HepG2 (cell line): ENCODE results near the gene PTGIS. TPM values are rescaled to one million over a fixed set of nuclear protein-coding genes. Genes with fewer than 3 reads are reported as not detected.

ENCODE experiments used
- ATAC-seq: fragments of 200-7000 bp; cut with Tn5 transposase; 3 replicates; pipeline ENCODE4 v1.9.1; 2020; ENCODE audit warnings: mild to moderate bottlenecking, moderate library complexity
- BruUV-seq: library from RNA; stranded (reverse); fragments of 400-500 nt; replicated peaks from 2 replicates; lab custom pipeline; 2021; lab: Mats Ljungman, UMichigan
- CTCF ChIA-PET: fragments of 300-600 bp; formaldehyde crosslinking; extraction: SDS; loops from one replicate; lab custom pipeline; 2021; ENCODE audit warnings: low total read pairs, inconsistent platforms, low intra/inter-chr PET ratio; lab: Yijun Ruan, JAX
- POLR2A ChIA-PET: fragments of 350-600 bp; sonication (Branson Sonifier 250); formaldehyde crosslinking; loops from one replicate; lab custom pipeline; 2020; ENCODE audit warnings: antibody characterized with exemption, inconsistent platforms; lab: Yijun Ruan, JAX
- DNase-seq: peaks from one replicate; pipeline ENCODE4 v3.0.0-alpha.2; 2015; ENCODE audit warnings: low spot score
- FAIRE-seq: peaks from 3 replicates; lab custom pipeline; 2011; peaks lifted over from hg19 to GRCh38; lab: Jason Lieb, UNC
- H2AFZ ChIP-seq: one replicate; pipeline ENCODE4 v1.6.1; 2011; ENCODE audit warnings: low read length, inconsistent platforms
- H3K27ac ChIP-seq: fragments of 300-600 bp; 3 replicates; pipeline ENCODE4 v1.8.0; 2011; ENCODE audit warnings: mixed run types, mild to moderate bottlenecking, mixed read lengths, low read length, inconsistent platforms; ENCODE audit not compliant: insufficient read depth; ENCODE audit errors: extremely low read length
- H3K27me3 ChIP-seq, 2 experiments: fragments of 200-600 bp in 1 of 2; 2 replicates in 1 of 2; 3 replicates in 1 of 2; pipeline versions ENCODE4 v1.6.0 to v1.8.0; 2011; ENCODE audit warnings: low read length in 2 of 2, mild to moderate bottlenecking in 2 of 2, moderate library complexity in 2 of 2, inconsistent platforms in 1 of 2; ENCODE audit not compliant: insufficient read depth in 2 of 2, control insufficient read depth in 1 of 2
- H3K36me3 ChIP-seq, 2 experiments: fragments of 200-600 bp in 1 of 2; replicated peaks in 1 of 2; 2 replicates in 1 of 2; 3 replicates in 1 of 2; pipeline versions ENCODE4 v1.5.1 to v1.8.0; 2011; ENCODE audit warnings: low read length in 2 of 2, inconsistent platforms in 1 of 2; ENCODE audit not compliant: insufficient read depth in 2 of 2, control insufficient read depth in 1 of 2
- H3K4me1 ChIP-seq: 2 replicates; pipeline ENCODE4 v1.5.1; 2012; ENCODE audit warnings: low read length, inconsistent platforms; ENCODE audit not compliant: insufficient read depth
- H3K4me2 ChIP-seq: 2 replicates; pipeline ENCODE4 v1.6.0; 2011; ENCODE audit warnings: low read depth, low read length, inconsistent platforms
- H3K4me3 ChIP-seq, 3 experiments: fragments of 200-600 bp in 1 of 3; sonication (generic), shearing (Covaris generic) in 1 of 3; replicated peaks in 1 of 3; 2 replicates each; pipeline ENCODE4 v1.5.1; 2011 to 2016; ENCODE audit warnings: low read length in 3 of 3, inconsistent platforms in 2 of 3, low read depth in 2 of 3, mild to moderate bottlenecking in 2 of 3, control low read depth in 1 of 3, mixed read lengths in 1 of 3; ENCODE audit not compliant: insufficient read depth in 1 of 3
- H3K79me2 ChIP-seq: one replicate; pipeline ENCODE4 v1.6.1; 2011; ENCODE audit warnings: low read length, inconsistent platforms; ENCODE audit not compliant: insufficient read depth
- H3K9ac ChIP-seq: 2 replicates; pipeline ENCODE4 v1.6.0; 2011; ENCODE audit warnings: mild to moderate bottlenecking, low read depth, low read length, inconsistent platforms; ENCODE audit not compliant: insufficient read depth
- H3K9me3 ChIP-seq: 2 replicates; pipeline ENCODE4 v1.5.1; 2012; ENCODE audit warnings: mild to moderate bottlenecking, low read length
- H4K20me1 ChIP-seq: 2 replicates; pipeline ENCODE4 v1.6.0; 2011; ENCODE audit warnings: inconsistent platforms, mild to moderate bottlenecking, low read length, moderate library complexity; ENCODE audit not compliant: insufficient read depth
- AGO2 ChIP-seq: fragments of 200-400 bp; formaldehyde crosslinking; optimal IDR thresholded peaks from 2 replicates; pipeline ENCODE3; 2017; ENCODE audit warnings: mild to moderate bottlenecking, low read depth, low read length, moderate library complexity
- ATF7 ChIP-seq, 2 experiments: fragments of 450-650 bp in 1 of 2; sonication (generic) in 1 of 2; formaldehyde crosslinking in 1 of 2; IDR thresholded peaks; 2 replicates each; pipeline versions ENCODE4 v1.4.0 to v1.6.1; 2016 to 2020; ENCODE audit warnings: antibody characterized with exemption in 1 of 2, mild to moderate bottlenecking in 1 of 2, missing genetic modification reagents in 1 of 2
- CREB1 ChIP-seq, 2 experiments: fragments of 450-650 bp in 1 of 2; IDR thresholded peaks; 2 replicates each; pipeline ENCODE4 v1.6.1; 2016 to 2017; ENCODE audit warnings: control low read depth in 1 of 2, mild to moderate bottlenecking in 1 of 2, missing compliant biosample characterization in 1 of 2, missing genetic modification characterization in 1 of 2
- DNMT3B ChIP-seq: conservative IDR thresholded peaks from 2 replicates; pipeline ENCODE4 v1.6.1; 2016; ENCODE audit warnings: missing biosample characterization, control low read depth
- HHEX ChIP-seq: IDR thresholded peaks from 2 replicates; pipeline ENCODE4 v1.6.1; 2016; ENCODE audit warnings: control low read depth
- JUN ChIP-seq: sonication (generic); formaldehyde crosslinking; IDR thresholded peaks from 2 replicates; pipeline ENCODE4 v1.4.0; 2020; ENCODE audit warnings: mild to moderate bottlenecking, missing genetic modification reagents
- MAX ChIP-seq: IDR thresholded peaks from 2 replicates; pipeline ENCODE4 v1.6.1; 2012; ENCODE audit warnings: inconsistent platforms
- MIER3 ChIP-seq: IDR thresholded peaks from 2 replicates; pipeline ENCODE4 v1.6.1; 2016; ENCODE audit warnings: missing compliant biosample characterization, borderline replicate concordance
- RELA ChIP-seq: sonication (generic); formaldehyde crosslinking; IDR thresholded peaks from 2 replicates; pipeline ENCODE4 v1.4.0; 2020; ENCODE audit warnings: missing genetic modification reagents
- TBL1XR1 ChIP-seq: fragments of 150-350 bp; IDR thresholded peaks from 2 replicates; pipeline ENCODE4 v1.6.1; 2014; ENCODE audit warnings: borderline replicate concordance, low read length; ENCODE audit not compliant: partially characterized antibody
- ZBTB33 ChIP-seq: sonication (generic); formaldehyde crosslinking; IDR thresholded peaks from 2 replicates; pipeline ENCODE4 v1.4.0; 2020; ENCODE audit warnings: missing genetic modification reagents
- ZNF10 ChIP-seq: sonication (generic); formaldehyde crosslinking; IDR thresholded peaks from 2 replicates; pipeline ENCODE4 v1.4.0; 2020; ENCODE audit warnings: mild to moderate bottlenecking, low read depth, missing genetic modification reagents, borderline replicate concordance
- ZNF281 ChIP-seq: sonication (generic); formaldehyde crosslinking; IDR thresholded peaks from 2 replicates; pipeline ENCODE4 v1.4.0; 2020; ENCODE audit warnings: missing genetic modification reagents, borderline replicate concordance
- ZNF577 ChIP-seq: sonication (generic); formaldehyde crosslinking; IDR thresholded peaks from 2 replicates; pipeline ENCODE4 v1.4.0; 2020; ENCODE audit warnings: mild to moderate bottlenecking, low read depth, missing genetic modification reagents, borderline replicate concordance
- ZNF678 ChIP-seq: sonication (generic); formaldehyde crosslinking; IDR thresholded peaks from 2 replicates; pipeline ENCODE4 v1.4.0; 2020; ENCODE audit warnings: mild to moderate bottlenecking, missing genetic modification reagents
- ZNF878 ChIP-seq: sonication (generic); formaldehyde crosslinking; IDR thresholded peaks from 2 replicates; pipeline ENCODE4 v1.8.1; 2023; ENCODE audit warnings: mild to moderate bottlenecking, missing genetic modification reagents, moderate library complexity
- WGBS: methylation state at CpG from one replicate; pipeline ENCODE4 v1.1.6; 2017; ENCODE audit warnings: low lambda C conversion rate; 5-methylcytosine and 5-hydroxymethylcytosine counted together
- in situ Hi-C: cut with HindIII; loops from 2 replicates; pipeline ENCODE4 v1.10.0; 2017; ENCODE audit warnings: low pct_unique_long_range_greater_than_20kb; ENCODE audit not compliant: extremely low pct_ligation_motif_present
- intact Hi-C: fragments of 100-400 bp; cut with micrococcal nuclease; formaldehyde crosslinking; loops from one replicate; pipeline ENCODE4 v1.10.0; 2022; ENCODE audit not compliant: unreplicated experiment
- polyA plus RNA-seq, 8 experiments: library from polyadenylated mRNA; depleted of rRNA in 3 of 8; stranded (reverse) in 7 of 8; unstranded in 1 of 8; fragments of >200 nt; fragmentation: Illumina TruSeq in 4 of 8; extraction: Trizol in 4 of 8; gene quantifications; 2 replicates each; pipeline versions ENCODE4 v1.2.1 to v1.2.3, GENCODE V29; 2011 to 2016; ENCODE audit warnings: low read depth in 4 of 8, missing spikeins in 1 of 8, mixed read lengths in 1 of 8; ENCODE audit not compliant: insufficient read depth in 1 of 8
- total RNA-seq, 5 experiments: library from RNA; depleted of rRNA; stranded (reverse); fragments of >200 nt; fragmentation: Illumina TruSeq; extraction: Trizol; gene quantifications; 2 replicates each; pipeline ENCODE4 v1.2.3, GENCODE V29; 2016; ENCODE audit warnings: low read depth in 1 of 5
- TF ChIP-seq, protein P1 (sequence below): sonication (generic); formaldehyde crosslinking; IDR thresholded peaks from 2 replicates; pipeline ENCODE4 v1.4.0; 2020; ENCODE audit warnings: mild to moderate bottlenecking, missing genetic modification reagents

PTGIS gene
- total and polyA plus RNA-seq, 2 of the 13 experiments (the other 11 are each of a cell fraction or from before 2014, with no cell fraction given), result not detected

DNA sequence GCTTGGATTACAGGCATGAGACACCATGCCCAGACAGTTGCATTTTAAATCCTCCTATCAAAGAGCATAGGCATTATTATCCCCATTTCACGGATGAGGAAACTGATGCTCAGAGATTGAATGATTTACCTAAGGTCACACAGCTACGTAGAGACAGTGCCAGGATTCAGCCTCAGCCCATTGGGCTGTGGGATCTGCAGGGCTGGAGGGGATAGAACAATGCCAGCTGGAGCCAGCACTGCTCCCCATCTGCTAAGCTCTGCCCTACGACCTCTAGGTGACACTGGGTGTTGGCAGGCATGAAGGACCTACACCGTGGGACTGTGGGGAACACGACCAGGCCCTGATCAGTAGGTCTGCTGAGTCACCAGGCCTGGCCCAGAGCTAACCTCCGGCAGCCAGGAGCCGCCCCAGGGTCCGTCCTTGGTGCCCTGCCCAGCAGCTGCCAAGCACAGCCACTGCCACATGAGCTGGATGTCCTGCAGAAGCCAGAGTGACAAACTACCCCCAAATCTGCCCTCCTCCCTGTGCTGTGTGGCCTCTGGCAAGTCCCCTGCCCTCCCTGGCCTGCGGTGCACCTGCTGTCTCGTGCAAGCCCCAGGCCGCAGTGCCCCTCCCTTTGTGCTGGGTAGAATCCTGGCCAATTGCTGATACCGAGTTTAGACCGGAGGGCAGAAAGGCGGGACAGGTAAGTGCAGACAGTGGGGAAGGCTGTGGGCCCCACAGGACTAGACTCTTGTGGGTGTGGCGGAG lies 47.6 kb upstream of the PTGIS start:
- Histone ChIP-seq H3K9me3 (no peaks in the 10 kb centered on the region), H3K4me1 (peaks cover 68% of the 10 kb centered on the region), H3K9ac (peak overlapping the region; percentile 42), H3K4me2 (peak overlapping the region; percentile 87), H3K36me3 (no peaks in the 10 kb centered on the region), H3K27ac (no peak overlapping the region), H3K27me3 (no peaks in the 10 kb centered on the region; a peak in 1 of 5 replicates), H4K20me1 (no peaks in the 10 kb centered on the region), H3K4me3 (peak overlapping the region; percentile 17 to 66 (median 26)), H3K79me2 (no peaks in the 10 kb centered on the region), H2AFZ (peak overlapping the region; percentile 21)
- DNase-seq (peak; percentile 62), ATAC-seq (peak; percentile 54), FAIRE-seq (no peak)
- intact Hi-C loops, result no loop called here
- in situ Hi-C loops, result no loop called here
- no TSS peak for BruUV-seq
- ChIA-PET POLR2A (interaction anchor here (0.9 to 2.3 kb wide), 7 partner anchors 10 to 197 kb away, joined by 3 to 10 read pairs (median 4); partner anchors contain the start of gene SLC9A8), CTCF (interaction anchor here (1.0 to 1.2 kb wide), 2 partner anchors 59 to 231 kb away, joined by 3 read pairs; no protein-coding TSS in a partner anchor)
- 10% methylated on average over 14 of the region's 15 CpGs for WGBS
- TF ChIP-seq DNMT3B (CRISPR knock-in tag) (no peak; the same call in 1 of the 2 replicates), ZNF678 (CRISPR knock-in tag) (no peak; the same call in 1 of the 2 replicates), MAX (no peak; the same call in 1 of the 2 replicates), AGO2 (no peak), ZBTB33 (CRISPR knock-in tag) (no peak; the same call in 1 of the 2 replicates), RELA (CRISPR knock-in tag) (no peak), ZNF577 (no peak), TBL1XR1 (no peak), JUN (CRISPR knock-in tag) (no peak), ATF7 (IDR thresholded peaks at IDR 0.05) (no peak), ATF7 (CRISPR knock-in tag; IDR thresholded peaks at IDR 0.05) (no peak), MIER3 (CRISPR knock-in tag) (no peak), HHEX (0 out of 2 replicates have a peak, but pooled peaks have one; percentile 5), ZNF281 (CRISPR knock-in tag) (no peak), ZNF10 (CRISPR knock-in tag) (no peak), ZNF878 (CRISPR knock-in tag) (no peak), CREB1 (IDR thresholded peaks at IDR 0.05) (no peak), CREB1 (CRISPR knock-in tag; IDR thresholded peaks at IDR 0.05) (no peak)
- TF ChIP-seq, protein P1, sequence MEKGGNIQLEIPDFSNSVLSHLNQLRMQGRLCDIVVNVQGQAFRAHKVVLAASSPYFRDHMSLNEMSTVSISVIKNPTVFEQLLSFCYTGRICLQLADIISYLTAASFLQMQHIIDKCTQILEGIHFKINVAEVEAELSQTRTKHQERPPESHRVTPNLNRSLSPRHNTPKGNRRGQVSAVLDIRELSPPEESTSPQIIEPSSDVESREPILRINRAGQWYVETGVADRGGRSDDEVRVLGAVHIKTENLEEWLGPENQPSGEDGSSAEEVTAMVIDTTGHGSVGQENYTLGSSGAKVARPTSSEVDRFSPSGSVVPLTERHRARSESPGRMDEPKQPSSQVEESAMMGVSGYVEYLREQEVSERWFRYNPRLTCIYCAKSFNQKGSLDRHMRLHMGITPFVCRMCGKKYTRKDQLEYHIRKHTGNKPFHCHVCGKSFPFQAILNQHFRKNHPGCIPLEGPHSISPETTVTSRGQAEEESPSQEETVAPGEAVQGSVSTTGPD, result no peak
